ENCODE results near the gene CLMP. TPM values are rescaled to one million over a fixed set of nuclear protein-coding genes. Genes with fewer than 3 reads are reported as not detected.

The CLMP gene
- polyA plus RNA-seq, 1 donor from 2014 or later: not detected

DNA sequence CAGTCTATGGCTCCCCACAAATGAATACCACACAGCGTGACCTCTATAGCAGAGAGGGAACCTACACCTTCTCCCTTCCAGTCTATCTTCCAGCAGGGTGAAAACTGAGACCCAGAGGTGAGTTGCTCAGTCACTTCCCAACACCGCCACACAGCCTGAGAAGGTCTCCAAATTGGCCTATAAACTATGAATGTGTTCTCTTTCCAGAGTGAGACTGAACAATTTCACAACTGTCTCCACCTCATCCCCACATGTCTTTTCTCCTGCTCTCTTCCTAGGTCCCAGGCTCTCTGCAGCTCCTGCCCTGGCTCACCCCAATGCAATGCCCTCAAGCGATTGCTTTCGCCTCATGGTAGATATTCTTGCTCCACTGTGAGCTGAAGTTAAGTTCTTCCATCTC, 14.0 kb downstream of the CLMP start:
- Histone ChIP-seq H3F3A (ENCODE audit: insufficient read depth, low read length, poor library complexity, severe bottlenecking) (no peaks in the 10 kb centered on the region), H3K4me3 (ENCODE audit: low read length) (no peak overlapping the region), H3K79me2 (replicated peaks; ENCODE audit: insufficient read depth, low read length) (no peaks in the 10 kb centered on the region), H3K9ac (ENCODE audit: low read length) (no peak overlapping the region), H3K9me3 (ENCODE audit: low read length) (no peaks in the 10 kb centered on the region), H2AFZ (ENCODE audit: low read depth, low read length) (no peak overlapping the region), H3K4me2 (ENCODE audit: low read length) (no peak overlapping the region), H3K27me3 (ENCODE audit: insufficient read depth, low read depth, low read length) (no peaks in the 10 kb centered on the region), H3K9me2 (ENCODE audit: insufficient read depth, low read length) (no peaks in the 10 kb centered on the region), H3K36me3 (ENCODE audit: insufficient read depth, low read length) (no peaks in the 10 kb centered on the region), H3K27ac (ENCODE audit: low read length) (no peak overlapping the region), H4K20me1 (ENCODE audit: insufficient read depth) (no peaks in the 10 kb centered on the region)
- no peak for TF ChIP-seq MXI1 (conservative IDR thresholded peaks at IDR 0.05; ENCODE audit: poor library complexity, severe bottlenecking)
- no peak for TF ChIP-seq EZH2 (IDR thresholded peaks at IDR 0.05; ENCODE audit: borderline replicate concordance, insufficient read depth, low read length, poor library complexity, severe bottlenecking)
- TF ChIP-seq POLR2AphosphoS5 (IDR thresholded peaks at IDR 0.05): no peak
- TF ChIP-seq, protein P1, sequence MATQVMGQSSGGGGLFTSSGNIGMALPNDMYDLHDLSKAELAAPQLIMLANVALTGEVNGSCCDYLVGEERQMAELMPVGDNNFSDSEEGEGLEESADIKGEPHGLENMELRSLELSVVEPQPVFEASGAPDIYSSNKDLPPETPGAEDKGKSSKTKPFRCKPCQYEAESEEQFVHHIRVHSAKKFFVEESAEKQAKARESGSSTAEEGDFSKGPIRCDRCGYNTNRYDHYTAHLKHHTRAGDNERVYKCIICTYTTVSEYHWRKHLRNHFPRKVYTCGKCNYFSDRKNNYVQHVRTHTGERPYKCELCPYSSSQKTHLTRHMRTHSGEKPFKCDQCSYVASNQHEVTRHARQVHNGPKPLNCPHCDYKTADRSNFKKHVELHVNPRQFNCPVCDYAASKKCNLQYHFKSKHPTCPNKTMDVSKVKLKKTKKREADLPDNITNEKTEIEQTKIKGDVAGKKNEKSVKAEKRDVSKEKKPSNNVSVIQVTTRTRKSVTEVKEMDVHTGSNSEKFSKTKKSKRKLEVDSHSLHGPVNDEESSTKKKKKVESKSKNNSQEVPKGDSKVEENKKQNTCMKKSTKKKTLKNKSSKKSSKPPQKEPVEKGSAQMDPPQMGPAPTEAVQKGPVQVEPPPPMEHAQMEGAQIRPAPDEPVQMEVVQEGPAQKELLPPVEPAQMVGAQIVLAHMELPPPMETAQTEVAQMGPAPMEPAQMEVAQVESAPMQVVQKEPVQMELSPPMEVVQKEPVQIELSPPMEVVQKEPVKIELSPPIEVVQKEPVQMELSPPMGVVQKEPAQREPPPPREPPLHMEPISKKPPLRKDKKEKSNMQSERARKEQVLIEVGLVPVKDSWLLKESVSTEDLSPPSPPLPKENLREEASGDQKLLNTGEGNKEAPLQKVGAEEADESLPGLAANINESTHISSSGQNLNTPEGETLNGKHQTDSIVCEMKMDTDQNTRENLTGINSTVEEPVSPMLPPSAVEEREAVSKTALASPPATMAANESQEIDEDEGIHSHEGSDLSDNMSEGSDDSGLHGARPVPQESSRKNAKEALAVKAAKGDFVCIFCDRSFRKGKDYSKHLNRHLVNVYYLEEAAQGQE (IDR thresholded peaks at IDR 0.05; ENCODE audit: borderline replicate concordance): no peak
- no peak for TF ChIP-seq EP300 (conservative IDR thresholded peaks at IDR 0.05; ENCODE audit: poor library complexity, severe bottlenecking)

DNA sequence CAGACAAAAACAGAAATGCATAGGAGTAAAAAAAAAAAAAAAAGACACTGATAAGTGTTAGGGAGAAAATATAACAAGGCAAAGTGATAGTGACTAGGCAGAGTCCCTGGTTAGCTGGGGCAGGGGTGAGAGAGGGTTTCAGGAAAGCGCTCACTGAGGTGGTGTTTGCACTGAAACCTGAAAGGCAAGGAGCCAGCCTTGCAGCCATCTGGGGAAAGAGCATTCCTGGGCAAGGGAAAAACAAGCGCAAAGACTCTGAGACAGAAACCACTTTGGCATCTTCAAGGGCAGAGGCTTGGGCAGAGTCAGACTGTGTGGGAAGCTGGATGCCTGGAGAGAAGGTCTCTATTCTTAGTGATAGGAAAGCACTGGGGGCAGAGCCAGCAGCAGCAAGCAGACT, 14.5 kb downstream of the CLMP start:
- Histone ChIP-seq H3K4me3 (ENCODE audit: low read length) (no peak overlapping the region), H3K27me3 (ENCODE audit: insufficient read depth, low read depth, low read length) (no peaks in the 10 kb centered on the region), H3K9ac (ENCODE audit: low read length) (no peak overlapping the region), H3F3A (ENCODE audit: insufficient read depth, low read length, poor library complexity, severe bottlenecking) (no peaks in the 10 kb centered on the region), H3K36me3 (ENCODE audit: insufficient read depth, low read length) (no peaks in the 10 kb centered on the region), H2AFZ (ENCODE audit: low read depth, low read length) (no peak overlapping the region), H4K20me1 (ENCODE audit: insufficient read depth) (no peaks in the 10 kb centered on the region), H3K9me2 (ENCODE audit: insufficient read depth, low read length) (no peaks in the 10 kb centered on the region), H3K4me2 (ENCODE audit: low read length) (no peak overlapping the region), H3K79me2 (replicated peaks; ENCODE audit: insufficient read depth, low read length) (no peaks in the 10 kb centered on the region), H3K9me3 (ENCODE audit: low read length) (no peaks in the 10 kb centered on the region), H3K27ac (ENCODE audit: low read length) (no peak overlapping the region)
- TF ChIP-seq SMC3 (conservative IDR thresholded peaks at IDR 0.05; ENCODE audit: poor library complexity): no peak
- no peak for TF ChIP-seq EP300 (conservative IDR thresholded peaks at IDR 0.05; ENCODE audit: poor library complexity, severe bottlenecking)
- no peak for TF ChIP-seq TAF1 (IDR thresholded peaks at IDR 0.05; ENCODE audit: low read depth)

DNA sequence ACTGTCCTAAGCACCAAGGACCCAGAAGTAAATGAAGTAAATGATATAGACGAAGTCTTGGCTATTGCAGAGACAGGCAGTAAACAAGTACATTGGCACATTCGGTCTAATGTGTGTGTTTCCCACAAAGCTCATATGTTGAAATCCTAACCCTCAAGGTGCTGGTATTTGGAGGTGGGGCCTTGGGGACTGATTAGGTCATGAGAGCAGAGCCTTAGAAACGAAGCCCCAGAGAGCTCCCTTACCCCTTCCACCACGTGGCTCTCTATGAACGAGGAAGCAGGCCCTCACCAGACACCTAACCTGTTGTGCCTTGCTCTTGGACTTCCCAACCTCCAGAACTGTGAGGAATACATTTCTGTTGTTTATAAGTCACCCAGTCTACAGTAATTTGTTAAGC, 14.9 kb downstream of the CLMP start:
- Histone ChIP-seq H3K79me2 (replicated peaks; ENCODE audit: insufficient read depth, low read length) (no peaks in the 10 kb centered on the region), H2AFZ (ENCODE audit: low read depth, low read length) (no peak overlapping the region), H3F3A (ENCODE audit: insufficient read depth, low read length, poor library complexity, severe bottlenecking) (no peaks in the 10 kb centered on the region), H3K9ac (ENCODE audit: low read length) (no peak overlapping the region), H3K27ac (ENCODE audit: low read length) (no peak overlapping the region), H3K9me3 (ENCODE audit: low read length) (no peaks in the 10 kb centered on the region), H3K4me3 (ENCODE audit: low read length) (no peak overlapping the region), H3K36me3 (ENCODE audit: insufficient read depth, low read length) (no peaks in the 10 kb centered on the region), H3K9me2 (ENCODE audit: insufficient read depth, low read length) (no peaks in the 10 kb centered on the region), H4K20me1 (ENCODE audit: insufficient read depth) (no peaks in the 10 kb centered on the region), H3K27me3 (ENCODE audit: insufficient read depth, low read depth, low read length) (no peaks in the 10 kb centered on the region), H3K4me2 (ENCODE audit: low read length) (no peak overlapping the region)
- TF ChIP-seq SMC3 (conservative IDR thresholded peaks at IDR 0.05; ENCODE audit: poor library complexity) (no peak), POLR2AphosphoS5 (IDR thresholded peaks at IDR 0.05) (no peak), MXI1 (conservative IDR thresholded peaks at IDR 0.05; ENCODE audit: poor library complexity, severe bottlenecking) (no peak), TAF1 (IDR thresholded peaks at IDR 0.05; ENCODE audit: low read depth) (no peak), RAD21 (conservative IDR thresholded peaks at IDR 0.05) (no peak), EP300 (conservative IDR thresholded peaks at IDR 0.05; ENCODE audit: poor library complexity, severe bottlenecking) (no peak), EZH2 (IDR thresholded peaks at IDR 0.05; ENCODE audit: borderline replicate concordance, insufficient read depth, low read length, poor library complexity, severe bottlenecking) (no peak)
- TF ChIP-seq, protein P2, sequence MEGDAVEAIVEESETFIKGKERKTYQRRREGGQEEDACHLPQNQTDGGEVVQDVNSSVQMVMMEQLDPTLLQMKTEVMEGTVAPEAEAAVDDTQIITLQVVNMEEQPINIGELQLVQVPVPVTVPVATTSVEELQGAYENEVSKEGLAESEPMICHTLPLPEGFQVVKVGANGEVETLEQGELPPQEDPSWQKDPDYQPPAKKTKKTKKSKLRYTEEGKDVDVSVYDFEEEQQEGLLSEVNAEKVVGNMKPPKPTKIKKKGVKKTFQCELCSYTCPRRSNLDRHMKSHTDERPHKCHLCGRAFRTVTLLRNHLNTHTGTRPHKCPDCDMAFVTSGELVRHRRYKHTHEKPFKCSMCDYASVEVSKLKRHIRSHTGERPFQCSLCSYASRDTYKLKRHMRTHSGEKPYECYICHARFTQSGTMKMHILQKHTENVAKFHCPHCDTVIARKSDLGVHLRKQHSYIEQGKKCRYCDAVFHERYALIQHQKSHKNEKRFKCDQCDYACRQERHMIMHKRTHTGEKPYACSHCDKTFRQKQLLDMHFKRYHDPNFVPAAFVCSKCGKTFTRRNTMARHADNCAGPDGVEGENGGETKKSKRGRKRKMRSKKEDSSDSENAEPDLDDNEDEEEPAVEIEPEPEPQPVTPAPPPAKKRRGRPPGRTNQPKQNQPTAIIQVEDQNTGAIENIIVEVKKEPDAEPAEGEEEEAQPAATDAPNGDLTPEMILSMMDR (IDR thresholded peaks at IDR 0.05; ENCODE audit: poor library complexity, severe bottlenecking): no peak
- TF ChIP-seq, protein P1 (IDR thresholded peaks at IDR 0.05; ENCODE audit: borderline replicate concordance): no peak
